Activated CD4-positive, alpha-beta T cell treated with anti-CD3 and anti-CD28 coated beads for 4 hours (primary cell): Measurements from ENCODE around the gene C16orf86.
"Not testable (repeated sequence)": the region's sequence is repeated elsewhere in the genome, so short reads cannot be mapped to it uniquely, and the experiment has no call there.

Experiments used
- DNase-seq, 2 donors: peaks; one replicate each; pipeline ENCODE4 v3.0.0-alpha.2; 2020

Gene C16orf86

DNA sequence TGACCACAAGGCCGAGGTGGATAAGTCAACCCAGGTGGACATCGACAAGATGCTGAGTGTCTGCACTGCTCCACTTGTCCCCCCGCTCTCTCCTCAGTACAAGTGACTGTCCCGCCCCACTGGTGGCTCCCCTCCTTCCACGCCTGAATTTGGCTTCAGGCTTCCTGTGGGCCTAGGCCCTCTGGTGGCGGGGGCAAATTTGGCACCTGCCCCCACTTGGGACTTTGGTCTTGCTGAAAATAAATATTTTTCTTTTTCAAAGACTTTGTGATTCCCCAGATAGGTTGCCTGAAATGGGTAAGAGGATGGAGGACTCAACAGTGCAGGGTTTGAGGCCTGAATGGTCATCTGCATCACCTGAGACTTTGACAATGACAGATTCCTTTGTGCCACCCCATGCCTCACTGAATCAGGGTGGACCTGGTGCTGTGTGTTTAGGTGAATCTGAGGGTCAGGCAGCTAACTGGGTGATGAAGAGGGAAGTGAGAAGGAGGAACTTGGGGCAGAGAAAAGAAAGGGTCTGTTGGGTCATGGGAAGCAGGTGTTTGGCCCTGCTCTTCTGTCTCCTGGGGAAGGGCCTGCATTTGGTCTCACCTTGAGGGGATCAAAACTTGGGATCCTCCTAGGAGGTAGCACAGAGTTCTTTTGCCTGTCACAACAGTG is 2.0 kb downstream of the C16orf86 start:
- no peak for DNase-seq

GRCh38 chr16:67669499-67670101 is 3.0 kb downstream of the C16orf86 start:
- no peak for DNase-seq

GRCh38 chr16:67672306-67672705 is 5.7 kb downstream of the C16orf86 start:
- DNase-seq, result no peak

DNA sequence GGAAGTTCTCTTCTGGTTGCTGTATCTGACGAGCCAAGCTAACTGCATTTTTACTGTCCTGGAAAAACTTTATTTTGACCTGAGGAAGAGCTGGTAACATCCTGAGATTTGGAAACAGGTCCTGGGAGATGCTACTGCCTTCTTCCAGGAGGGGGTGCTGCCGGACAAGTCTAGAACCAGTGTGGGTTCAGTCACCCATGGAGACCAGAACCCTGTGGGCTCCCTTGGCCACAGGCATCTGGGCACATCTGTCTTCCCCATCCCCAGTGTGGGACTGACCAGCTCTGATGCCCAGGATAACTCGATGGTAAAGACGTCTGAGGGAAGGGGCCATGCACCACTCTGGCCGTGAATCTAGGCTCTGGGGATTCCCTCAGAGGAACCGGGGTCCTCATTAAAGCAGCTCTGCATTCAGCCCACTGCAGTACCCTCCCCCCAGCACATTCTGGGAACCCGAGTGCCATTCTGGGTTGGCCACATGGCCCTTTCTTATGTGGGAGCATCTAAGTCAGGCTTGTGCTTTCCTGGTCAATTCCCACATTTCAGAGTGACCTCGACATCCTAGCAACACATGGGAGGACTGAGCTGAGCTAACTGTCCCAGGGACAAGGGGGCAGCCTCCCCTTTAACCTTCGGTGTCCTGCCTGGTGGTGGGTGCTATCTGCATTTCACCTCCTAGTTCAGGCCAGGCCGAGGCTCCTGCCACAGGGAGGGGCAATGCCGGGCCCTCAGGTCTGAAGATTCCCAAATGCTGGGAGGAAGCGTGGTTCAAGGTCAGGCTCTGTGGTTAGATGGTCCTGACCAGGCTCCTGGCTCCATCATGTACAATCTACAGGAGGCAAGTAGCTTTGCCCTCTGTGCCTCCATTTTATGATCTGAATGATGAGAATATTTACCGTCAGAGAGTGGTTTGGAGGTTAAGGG is 6.4 kb downstream of the C16orf86 start:
- peak; percentile 51 for DNase-seq

DNA sequence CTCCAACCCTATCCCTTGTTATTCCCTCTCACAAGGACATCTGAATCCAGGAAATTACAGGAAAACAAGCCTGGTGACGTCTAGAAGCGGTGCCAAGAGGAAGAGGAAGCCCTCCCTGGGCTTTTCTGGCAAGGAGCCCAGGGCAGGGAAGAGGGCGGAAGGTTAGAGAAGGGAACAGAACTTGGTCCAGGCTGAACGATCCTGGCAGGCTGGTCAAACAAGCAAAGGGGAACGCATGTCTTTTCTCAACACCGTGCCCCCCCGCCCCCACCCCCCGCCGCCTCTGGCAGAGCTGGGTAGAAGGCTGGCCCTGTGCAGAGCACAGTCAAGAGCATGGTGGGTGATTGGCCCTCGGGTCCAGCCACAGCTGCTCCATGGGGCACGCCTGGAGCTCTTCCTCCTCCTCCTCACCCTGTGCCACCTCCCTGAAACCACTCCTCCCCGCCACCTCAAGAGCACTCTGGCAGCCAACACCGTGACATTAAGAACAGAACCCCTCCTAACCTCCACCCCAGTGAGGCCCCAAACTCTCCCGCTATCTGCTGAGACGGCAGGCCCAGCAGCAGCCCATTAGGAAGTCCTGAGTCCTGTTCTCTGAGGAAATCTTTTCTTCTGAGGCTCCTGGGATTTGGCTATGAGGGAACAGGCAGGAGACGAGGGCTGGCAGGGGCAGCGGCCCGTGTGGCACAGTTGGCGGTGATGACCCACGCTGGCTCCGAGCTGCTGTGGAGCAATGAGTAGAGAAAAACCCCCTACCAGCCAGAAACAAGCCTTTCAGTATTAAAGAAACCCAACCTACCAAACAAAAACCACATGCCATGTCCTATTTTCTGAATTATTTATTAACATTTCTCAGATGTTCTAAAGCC is 7.3 kb downstream of the C16orf86 start:
- DNase-seq, result no peak

DNA sequence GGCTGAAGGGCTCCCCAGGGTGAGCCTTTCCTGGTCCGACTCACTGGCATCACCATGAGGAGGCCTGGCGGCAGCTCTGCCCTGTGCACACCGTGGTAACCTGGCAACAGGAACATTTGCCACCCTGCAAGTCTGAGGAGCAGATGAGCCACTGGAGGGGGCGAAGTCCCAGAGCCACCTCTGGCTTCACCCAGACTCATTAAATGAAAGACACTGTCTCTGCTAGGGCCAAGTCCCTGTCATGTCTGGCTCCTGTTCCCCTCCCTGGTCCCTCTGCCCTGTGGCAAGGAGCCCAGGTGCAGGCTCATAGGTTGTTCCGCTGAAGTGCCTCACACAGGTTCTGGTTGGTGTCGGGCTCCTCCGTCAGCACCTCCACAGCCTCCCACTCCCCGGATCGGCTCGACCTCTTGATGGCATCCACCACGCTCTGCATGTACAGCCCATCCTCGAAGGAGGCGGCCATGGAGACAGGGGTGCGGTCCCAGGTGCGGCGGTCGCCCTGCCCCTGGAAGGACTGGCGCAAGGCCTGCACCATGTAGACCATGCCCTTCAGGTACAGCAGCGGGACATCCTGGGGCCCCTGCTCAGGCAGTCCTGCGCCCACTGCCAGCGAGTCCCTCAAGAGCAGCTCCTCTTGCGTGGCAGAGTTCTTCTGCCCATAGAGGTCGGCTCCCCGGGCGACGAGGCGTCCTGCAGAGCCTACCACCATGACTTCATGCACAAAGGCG is 8.4 kb downstream of the C16orf86 start:
- no peak for DNase-seq

- DNase-seq, result no peak
These were observed 8.9 kb downstream of the C16orf86 start for GRCh38 chr16:67675579-67675935.

DNA sequence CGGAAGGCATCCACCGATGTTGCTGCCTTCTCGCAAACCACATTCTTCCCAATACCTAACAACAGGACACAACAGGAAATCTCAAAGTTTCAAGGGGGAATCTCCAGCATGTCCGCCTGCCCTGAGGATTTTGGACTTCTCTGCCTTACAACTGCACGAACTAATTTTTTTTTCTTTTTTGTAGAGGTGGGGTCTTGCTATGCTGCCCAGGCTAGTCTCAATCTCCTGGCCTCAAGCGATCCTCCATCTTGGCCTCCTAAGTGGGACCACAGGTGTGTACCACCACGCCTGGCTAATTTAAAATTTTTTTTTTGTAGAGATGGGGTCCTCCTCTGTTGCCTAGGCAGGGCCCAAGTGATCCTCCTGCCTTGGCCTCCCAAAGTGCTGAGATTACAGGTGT is 9.4 kb downstream of the C16orf86 start:
- DNase-seq, result no peak

DNA sequence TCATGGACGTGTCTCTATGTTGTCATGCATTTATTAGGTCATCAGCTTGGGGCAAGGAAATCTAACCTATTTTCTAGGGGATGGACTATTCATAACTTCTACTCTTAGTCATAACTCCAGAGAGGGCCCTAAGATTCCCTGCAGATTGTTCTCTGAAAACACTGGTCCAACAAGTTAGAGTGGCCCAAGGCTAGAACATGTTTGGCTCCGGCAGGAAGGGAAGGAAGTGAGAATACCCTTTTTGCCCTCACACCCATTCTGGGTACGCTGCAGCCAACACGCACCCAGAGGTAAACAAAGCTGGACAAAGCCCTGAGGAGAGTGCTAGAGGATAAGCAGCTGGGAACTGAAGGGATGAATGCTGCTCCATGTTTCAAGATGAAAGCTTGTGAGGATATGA is 9.9 kb downstream of the C16orf86 start:
- no peak for DNase-seq

- DNase-seq, result no peak
These were observed 10.3 kb downstream of the C16orf86 start for GRCh38 chr16:67676939-67677338.

GRCh38 chr16:67677712-67678111 is 11.1 kb downstream of the C16orf86 start:
- no peak for DNase-seq

DNA sequence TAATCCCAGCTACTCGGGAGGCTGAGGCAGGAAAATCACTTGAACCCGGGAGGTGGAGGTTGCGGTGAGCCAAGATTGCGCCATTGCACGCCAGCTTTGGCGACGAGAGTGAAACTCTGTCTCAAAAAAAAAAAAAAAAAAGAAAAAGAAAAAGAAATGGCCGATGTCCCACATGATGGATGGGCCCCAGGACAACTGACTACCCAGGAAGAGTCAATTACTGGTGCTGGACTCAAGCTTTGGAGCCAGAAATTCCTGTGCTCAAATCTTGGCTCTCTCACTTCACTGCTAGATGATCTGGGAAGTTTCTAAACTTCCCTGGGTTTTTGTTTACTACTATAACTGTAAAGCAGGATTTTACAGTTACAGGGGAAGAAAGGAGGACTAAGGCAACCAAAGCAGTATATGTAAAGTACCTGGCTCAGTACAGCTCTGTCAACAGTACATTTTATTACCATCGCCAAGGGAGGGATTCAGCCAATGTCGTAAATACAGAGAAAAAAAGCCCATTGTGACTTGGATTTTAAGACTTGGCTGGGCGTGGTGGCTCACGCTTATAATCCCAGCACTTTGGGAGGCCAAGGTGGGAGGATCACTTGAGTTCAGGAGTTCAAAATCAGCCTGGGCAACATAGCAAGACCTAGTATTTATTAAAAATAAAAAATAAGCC is 11.9 kb downstream of the C16orf86 start:
- no peak for DNase-seq

GRCh38 chr16:67679935-67680897 is 13.6 kb downstream of the C16orf86 start:
- no peak for DNase-seq

- DNase-seq, result no peak
These were observed 17.2 kb downstream of the C16orf86 start for GRCh38 chr16:67683767-67684166.

- no peak for DNase-seq
These were observed 18.9 kb downstream of the C16orf86 start for GRCh38 chr16:67685388-67686112.

DNA sequence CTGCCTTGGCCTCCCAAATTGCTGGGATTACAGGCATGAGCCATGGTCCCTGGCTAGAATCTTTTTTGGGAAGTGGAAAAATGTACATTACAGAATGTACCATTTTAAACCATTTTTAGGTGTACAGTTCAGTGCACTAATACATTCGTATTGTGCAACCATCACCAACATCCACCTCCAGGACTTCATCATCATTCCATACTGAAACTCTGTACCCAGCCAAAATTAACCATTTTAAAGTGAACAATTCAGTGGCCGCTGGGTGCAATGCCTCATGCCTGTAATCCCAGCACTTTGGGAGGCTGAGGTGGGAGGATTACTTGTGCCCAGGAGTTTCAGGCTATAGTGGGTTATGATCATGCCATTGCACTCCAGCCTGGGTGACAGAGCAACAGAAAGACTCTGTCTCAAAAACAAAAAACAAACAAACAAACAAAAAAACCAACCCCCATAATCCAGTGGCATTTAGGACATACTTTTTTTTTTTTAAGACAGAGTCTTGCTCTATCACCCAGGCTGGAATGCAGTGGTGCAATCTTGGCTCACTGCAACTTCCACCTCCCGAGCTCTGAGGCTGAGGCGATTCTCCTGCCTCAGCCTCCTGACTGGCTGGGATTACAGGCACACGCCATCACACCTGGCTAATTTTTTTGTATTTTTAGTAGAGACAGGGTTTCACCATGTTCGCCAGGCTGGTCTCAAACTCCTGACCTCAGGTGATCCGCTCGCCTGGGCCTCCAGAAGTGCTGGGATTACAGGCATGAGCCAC is 27.1 kb downstream of the C16orf86 start:
- DNase-seq, result not testable (repeated sequence)

- DNase-seq, result no peak
These were observed 28.0 kb downstream of the C16orf86 start for GRCh38 chr16:67694611-67695010.

DNA sequence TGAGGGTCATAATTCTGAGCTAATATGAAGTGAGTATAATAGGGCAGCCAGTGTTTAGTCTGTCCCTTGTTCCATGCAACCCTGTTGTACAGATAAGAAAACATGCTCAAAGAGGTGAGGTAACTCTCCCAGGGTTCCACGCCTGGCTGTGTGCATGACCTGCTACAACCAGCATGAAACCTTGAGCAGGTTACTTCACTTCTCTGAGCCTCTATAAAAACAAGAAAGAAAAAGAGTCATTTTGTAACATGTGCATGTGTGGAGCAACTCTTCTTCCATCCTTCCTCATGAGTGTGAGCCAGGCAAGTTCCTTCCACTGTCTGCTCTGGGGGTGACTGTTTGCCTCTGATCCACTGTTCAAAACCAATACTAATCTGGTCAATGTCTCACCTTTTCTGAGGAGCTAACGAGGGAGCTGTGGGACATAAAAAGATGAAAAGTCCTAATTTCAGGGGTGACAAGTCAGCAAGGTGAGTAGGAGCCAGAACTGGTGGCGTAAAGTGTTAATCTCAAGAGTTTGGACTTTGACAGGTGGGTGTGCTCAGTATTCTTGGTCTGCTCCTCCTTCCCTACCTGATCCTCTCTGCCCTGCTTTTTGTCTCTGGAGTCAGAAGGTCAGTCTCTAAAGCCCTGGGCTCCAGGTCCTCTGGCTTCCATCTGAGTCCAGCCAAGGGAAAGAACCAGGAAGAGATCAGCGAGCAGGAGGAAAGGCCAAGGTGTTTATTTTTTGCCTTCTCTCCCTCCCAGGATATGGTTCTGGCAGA is 31.0 kb downstream of the C16orf86 start:
- no peak for DNase-seq
